Mucosa of rectum (tissue), 2 donors: ENCODE results near the gene STON2.

Experiments
- H3K27ac ChIP-seq, 2 donors: one replicate each; pipeline ENCODE4 v1.7.0; 2013; ENCODE audit warnings: inconsistent platforms in 2 of 2, low read depth in 2 of 2, low read length in 2 of 2
- H3K27me3 ChIP-seq, 2 donors: one replicate each; pipeline ENCODE4 v1.7.0; 2013; ENCODE audit warnings: low read length in 2 of 2; ENCODE audit not compliant: control insufficient read depth in 2 of 2, insufficient read depth in 2 of 2
- H3K36me3 ChIP-seq, 2 donors: one replicate each; pipeline ENCODE4 v1.7.0; 2013; ENCODE audit warnings: low read length in 2 of 2; ENCODE audit not compliant: control insufficient read depth in 2 of 2, insufficient read depth in 2 of 2
- H3K4me1 ChIP-seq, 2 donors: one replicate each; pipeline ENCODE4 v1.7.0; 2013; ENCODE audit warnings: low read length in 2 of 2, mild to moderate bottlenecking in 1 of 2; ENCODE audit not compliant: control insufficient read depth in 2 of 2, insufficient read depth in 2 of 2
- H3K4me3 ChIP-seq, 2 donors: one replicate each; pipeline ENCODE4 v1.7.0; 2013; ENCODE audit warnings: low read length in 2 of 2
- H3K9ac ChIP-seq, 2 donors: one replicate each; pipeline ENCODE4 v1.7.0; 2013; ENCODE audit warnings: low read length in 2 of 2, low read depth in 1 of 2, mild to moderate bottlenecking in 1 of 2
- H3K9me3 ChIP-seq, 2 donors: one replicate each; pipeline ENCODE4 v1.7.0; 2013; ENCODE audit warnings: low read length in 2 of 2; ENCODE audit not compliant: control insufficient read depth in 2 of 2
- donor health status: healthy.
- donor health status: Normal muscosa, but diverticular disease.

The STON2 gene

GRCh38 chr14:81289516-81289915 is 110.6 kb downstream of the STON2 start:
- Histone ChIP-seq H3K27ac (no peak overlapping the region), H3K9me3 (no peaks in the 10 kb centered on the region), H3K4me1 (no peaks in the 10 kb centered on the region), H3K4me3 (no peak overlapping the region), H3K9ac (no peak overlapping the region), H3K36me3 (no peaks in the 10 kb centered on the region), H3K27me3 (no peaks in the 10 kb centered on the region)

- no peaks in the 10 kb centered on the region for H3K27me3 ChIP-seq
- H3K36me3 ChIP-seq, result no peaks in the 10 kb centered on the region
- no peak overlapping the region for H3K4me3 ChIP-seq
Measured at GRCh38 chr14:81286574-81287370, 113.4 kb downstream of the STON2 start.

DNA sequence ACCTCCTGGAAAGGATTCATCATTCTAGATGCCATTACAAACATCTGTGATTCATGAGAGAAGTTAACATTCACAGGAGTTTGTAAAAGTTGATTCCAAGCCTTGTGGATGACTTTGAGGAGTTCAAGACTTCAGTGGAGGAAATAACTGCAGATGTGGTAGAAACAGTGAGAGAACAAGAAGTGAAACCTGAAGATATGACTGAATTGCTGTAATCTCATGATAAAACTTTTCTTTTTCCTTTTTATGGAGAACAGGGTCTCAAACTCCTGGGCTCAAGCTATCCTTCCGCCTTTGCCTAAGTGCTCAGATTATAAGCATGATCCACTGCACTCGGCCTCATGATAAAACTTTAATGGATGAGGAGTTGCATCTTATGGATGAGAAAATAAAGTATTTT is 114.9 kb downstream of the STON2 start:
- Histone ChIP-seq H3K9me3 (no peaks in the 10 kb centered on the region), H3K36me3 (no peaks in the 10 kb centered on the region)

More at GRCh38 chr14:81286574-81287370, 113.4 kb downstream of the STON2 start:
- no peak overlapping the region for H3K9ac ChIP-seq
- no peaks in the 10 kb centered on the region for H3K4me1 ChIP-seq
- H3K27ac ChIP-seq, result no peak overlapping the region
- no peaks in the 10 kb centered on the region for H3K9me3 ChIP-seq

DNA sequence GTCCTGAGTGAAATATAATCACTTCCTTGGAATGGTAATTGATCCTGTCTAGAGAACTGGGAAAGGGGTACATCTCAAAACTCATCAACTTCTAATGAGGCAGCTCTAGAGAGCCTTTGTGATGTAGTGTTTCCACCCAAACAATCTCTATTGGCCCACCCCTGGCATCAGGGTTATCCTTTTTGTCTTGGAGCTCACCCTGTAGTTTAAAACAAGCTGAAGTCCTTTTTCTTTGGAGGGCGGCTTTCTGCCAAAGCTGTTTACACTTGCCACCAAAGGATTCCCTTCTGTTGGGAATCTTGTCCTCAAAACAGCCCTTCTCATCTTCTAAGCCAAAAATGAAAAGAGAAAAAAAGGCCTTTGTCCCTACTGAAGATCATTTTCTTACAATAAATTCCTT is 118.8 kb downstream of the STON2 start:
- Histone ChIP-seq H3K4me1 (no peaks in the 10 kb centered on the region), H3K27ac (no peak overlapping the region), H3K9me3 (no peaks in the 10 kb centered on the region), H3K4me3 (no peak overlapping the region), H3K9ac (no peak overlapping the region), H3K27me3 (no peaks in the 10 kb centered on the region), H3K36me3 (peaks cover 6 to 9% of the 10 kb centered on the region in 2 donors)

More for the DNA sequence above, 114.9 kb downstream of the STON2 start:
- no peak overlapping the region for H3K4me3 ChIP-seq
- no peak overlapping the region for H3K27ac ChIP-seq
- no peak overlapping the region for H3K9ac ChIP-seq
- H3K27me3 ChIP-seq, result no peaks in the 10 kb centered on the region
- H3K4me1 ChIP-seq, result no peaks in the 10 kb centered on the region

GRCh38 chr14:81280136-81280791 is 119.9 kb downstream of the STON2 start:
- Histone ChIP-seq H3K4me3 (no peak overlapping the region), H3K27ac (no peak overlapping the region), H3K9me3 (no peaks in the 10 kb centered on the region), H3K9ac (no peak overlapping the region), H3K27me3 (no peaks in the 10 kb centered on the region), H3K4me1 (no peaks in the 10 kb centered on the region), H3K36me3 (peaks cover 6 to 9% of the 10 kb centered on the region in 2 donors)

- Histone ChIP-seq H3K4me1 (no peaks in the 10 kb centered on the region), H3K9ac (no peak overlapping the region), H3K27ac (no peak overlapping the region), H3K9me3 (no peaks in the 10 kb centered on the region), H3K27me3 (no peaks in the 10 kb centered on the region), H3K4me3 (no peak overlapping the region), H3K36me3 (peaks cover 6 to 9% of the 10 kb centered on the region in 2 donors)
Measured at GRCh38 chr14:81277096-81277495, 123.0 kb downstream of the STON2 start.

- no peaks in the 10 kb centered on the region for H3K9me3 ChIP-seq
- no peaks in the 10 kb centered on the region for H3K27me3 ChIP-seq
- no peak overlapping the region for H3K9ac ChIP-seq
- peaks cover 6 to 9% of the 10 kb centered on the region in 2 donors for H3K36me3 ChIP-seq
- H3K27ac ChIP-seq, result no peak overlapping the region
- no peak overlapping the region for H3K4me3 ChIP-seq
- H3K4me1 ChIP-seq, result no peaks in the 10 kb centered on the region
Measured at GRCh38 chr14:81276073-81277069, 123.8 kb downstream of the STON2 start.

DNA sequence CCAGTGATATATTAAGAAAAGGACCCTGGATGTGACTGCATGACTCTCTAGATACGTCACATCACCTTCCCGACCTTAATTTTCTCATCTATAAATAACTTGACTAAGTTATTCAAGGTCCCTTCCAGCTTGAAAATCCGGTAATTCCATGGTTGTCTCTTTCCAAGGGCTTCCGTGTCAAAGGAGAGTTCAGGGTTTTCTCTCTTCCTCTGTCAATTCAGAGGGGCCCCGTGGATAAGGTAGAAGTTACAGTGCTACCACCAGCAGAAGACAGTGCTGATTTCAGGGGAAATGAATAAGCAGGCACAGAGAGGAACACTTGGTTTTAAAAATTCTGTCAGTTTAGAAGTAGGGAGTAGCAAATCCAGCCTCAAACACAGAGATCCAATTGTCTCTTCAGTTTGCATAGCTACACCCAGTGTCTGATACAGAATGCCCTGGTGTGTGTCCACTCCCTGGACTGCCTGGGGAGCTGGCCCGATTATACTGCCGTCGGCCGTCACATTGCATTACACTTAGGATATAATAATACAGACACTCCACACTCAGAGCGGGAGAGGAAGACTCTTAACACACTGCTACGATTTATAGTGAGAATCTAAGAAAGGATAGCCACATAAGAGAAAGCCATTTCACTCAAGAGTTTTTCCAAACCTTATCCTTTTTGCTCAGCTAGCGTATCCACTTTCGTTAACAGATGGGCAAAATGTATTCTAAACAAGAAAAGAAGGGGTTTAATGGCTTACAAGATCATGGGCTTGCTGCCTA is 124.6 kb downstream of the STON2 start:
- Histone ChIP-seq H3K4me1 (no peaks in the 10 kb centered on the region), H3K9ac (no peak overlapping the region), H3K36me3 (peaks cover 6 to 9% of the 10 kb centered on the region in 2 donors), H3K27me3 (no peaks in the 10 kb centered on the region), H3K4me3 (no peak overlapping the region), H3K9me3 (no peaks in the 10 kb centered on the region), H3K27ac (no peak overlapping the region)

DNA sequence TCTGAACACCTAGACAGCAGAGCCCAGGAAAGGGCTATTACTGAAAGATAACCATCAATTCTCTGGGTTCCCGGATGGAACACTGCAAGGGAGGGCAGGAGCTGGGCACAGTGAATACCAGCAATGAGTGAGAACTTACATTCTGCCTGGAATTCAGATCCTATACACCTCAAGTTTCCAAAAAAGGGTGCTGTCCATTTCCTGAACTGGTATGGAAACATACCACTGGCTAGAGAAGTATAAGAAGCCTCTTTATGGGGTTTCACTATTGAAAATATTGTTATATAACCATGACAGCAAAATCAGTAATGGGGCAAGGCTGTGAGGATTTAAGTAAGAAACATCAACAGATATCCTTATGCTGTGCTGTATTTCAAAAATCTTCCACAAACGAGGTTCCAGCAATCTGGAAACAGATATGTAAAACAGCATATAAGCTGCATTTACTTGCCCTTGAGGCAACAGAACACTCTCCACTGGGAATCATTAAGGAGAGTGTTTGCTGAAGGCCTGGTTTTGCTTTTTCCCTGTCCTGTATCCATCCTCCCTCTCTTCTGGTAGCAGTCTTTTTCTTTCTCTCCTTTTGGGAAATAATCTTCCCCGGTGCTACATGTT is 126.1 kb downstream of the STON2 start:
- Histone ChIP-seq H3K4me3 (no peak overlapping the region), H3K27ac (no peak overlapping the region)

More for the DNA sequence above, 126.1 kb downstream of the STON2 start:
- Histone ChIP-seq H3K27me3 (no peaks in the 10 kb centered on the region), H3K9me3 (no peaks in the 10 kb centered on the region), H3K9ac (no peak overlapping the region), H3K36me3 (peaks cover 6 to 9% of the 10 kb centered on the region in 2 donors), H3K4me1 (no peaks in the 10 kb centered on the region)
